ENCODE results near the gene CARD19.
"Not testable (repeated sequence)": the region's sequence is repeated elsewhere in the genome, so short reads cannot be mapped to it uniquely, and the experiment has no call there.

CARD19 gene

GRCh38 chr9:93107151-93107824 is 11.3 kb downstream of the CARD19 start:
- DNase-seq (ENCODE audit: low read depth) = no peak

- DNase-seq (ENCODE audit: low read depth) = no peak
Observed at GRCh38 chr9:93107825-93108161, 11.8 kb downstream of the CARD19 start.

- DNase-seq (ENCODE audit: low read depth) = no peak
Observed at GRCh38 chr9:93108291-93109041, 12.4 kb downstream of the CARD19 start.

GRCh38 chr9:93110311-93110855 is 14.4 kb downstream of the CARD19 start:
- no peak for DNase-seq (ENCODE audit: low read depth)

GRCh38 chr9:93111001-93111370 is 15.0 kb downstream of the CARD19 start:
- no peak for DNase-seq (ENCODE audit: low read depth)

GRCh38 chr9:93111371-93112115 is 15.5 kb downstream of the CARD19 start:
- DNase-seq (ENCODE audit: low read depth) = peak; percentile 45

- DNase-seq (ENCODE audit: low read depth) = no peak
Observed at GRCh38 chr9:93112116-93112863, 16.3 kb downstream of the CARD19 start.

DNA sequence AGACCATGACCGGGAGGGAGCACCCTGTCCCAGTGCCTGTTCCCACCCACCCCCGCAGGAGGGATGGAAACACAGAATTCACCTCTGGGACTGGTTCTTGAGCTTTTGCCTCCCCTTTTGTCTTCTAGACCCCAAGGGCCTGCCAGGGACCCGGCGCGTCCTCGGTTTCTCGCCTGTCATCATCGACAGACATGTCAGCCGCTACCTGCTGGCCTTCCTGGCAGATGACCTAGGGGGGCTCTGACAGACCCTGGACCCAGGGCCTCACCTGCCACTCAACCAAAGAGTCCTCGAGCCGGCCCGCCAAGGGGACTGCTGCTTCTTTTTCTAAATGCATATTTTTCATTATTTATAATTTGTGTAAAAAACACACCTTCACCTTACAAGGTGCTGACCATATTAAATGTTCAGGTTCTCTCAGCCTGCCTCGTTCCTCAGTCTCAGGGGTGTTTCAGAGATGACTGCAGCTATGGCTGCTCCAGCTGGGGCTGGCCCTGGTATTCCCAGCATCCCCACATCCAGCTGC is 16.9 kb downstream of the CARD19 start:
- DNase-seq (ENCODE audit: low read depth) = no peak

DNA sequence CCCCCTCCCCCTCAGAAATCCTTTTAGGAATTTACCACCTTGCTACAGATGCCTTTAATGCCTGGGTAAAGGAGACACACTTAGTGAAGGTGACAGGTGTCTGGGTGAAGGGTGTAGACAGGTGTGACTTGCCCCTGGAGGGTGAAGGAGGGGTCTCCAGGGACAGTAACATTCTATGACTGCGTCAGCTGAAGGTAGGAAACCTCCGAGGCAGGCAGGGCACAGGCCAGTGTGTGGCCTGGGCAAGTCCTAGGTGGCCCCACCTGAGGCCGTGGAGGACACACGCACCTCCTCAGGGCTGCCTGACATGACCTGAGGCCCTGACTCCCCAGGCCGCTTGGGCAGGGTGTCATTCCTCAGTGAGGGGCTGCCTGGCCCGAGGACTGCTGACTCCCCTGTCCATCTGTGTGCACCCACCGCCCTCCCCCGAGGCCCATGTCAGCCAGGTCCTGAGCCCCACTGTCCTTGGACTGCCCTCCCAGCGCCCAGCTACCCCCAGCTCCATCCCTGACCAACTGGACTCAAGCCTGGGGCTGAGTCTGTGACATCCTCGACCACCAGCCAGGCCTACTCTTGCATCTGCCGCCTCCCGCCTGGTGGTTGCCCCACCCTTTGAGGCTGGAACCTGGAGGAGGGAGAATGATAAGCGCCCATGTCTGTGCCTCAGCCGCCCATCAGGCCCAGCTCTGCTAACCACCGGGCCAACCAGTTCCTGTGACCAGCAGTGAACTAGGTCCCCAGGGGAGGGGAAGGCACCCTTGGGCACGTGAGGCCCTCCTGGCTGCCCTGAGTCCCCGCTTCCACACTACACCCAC is 18.4 kb downstream of the CARD19 start:
- no peak for DNase-seq (ENCODE audit: low read depth)

- DNase-seq (ENCODE audit: low read depth) = no peak
Observed at GRCh38 chr9:93114984-93115335, 18.9 kb downstream of the CARD19 start.

- no peak for DNase-seq (ENCODE audit: low read depth)
Observed at GRCh38 chr9:93115486-93116071, 19.6 kb downstream of the CARD19 start.

DNA sequence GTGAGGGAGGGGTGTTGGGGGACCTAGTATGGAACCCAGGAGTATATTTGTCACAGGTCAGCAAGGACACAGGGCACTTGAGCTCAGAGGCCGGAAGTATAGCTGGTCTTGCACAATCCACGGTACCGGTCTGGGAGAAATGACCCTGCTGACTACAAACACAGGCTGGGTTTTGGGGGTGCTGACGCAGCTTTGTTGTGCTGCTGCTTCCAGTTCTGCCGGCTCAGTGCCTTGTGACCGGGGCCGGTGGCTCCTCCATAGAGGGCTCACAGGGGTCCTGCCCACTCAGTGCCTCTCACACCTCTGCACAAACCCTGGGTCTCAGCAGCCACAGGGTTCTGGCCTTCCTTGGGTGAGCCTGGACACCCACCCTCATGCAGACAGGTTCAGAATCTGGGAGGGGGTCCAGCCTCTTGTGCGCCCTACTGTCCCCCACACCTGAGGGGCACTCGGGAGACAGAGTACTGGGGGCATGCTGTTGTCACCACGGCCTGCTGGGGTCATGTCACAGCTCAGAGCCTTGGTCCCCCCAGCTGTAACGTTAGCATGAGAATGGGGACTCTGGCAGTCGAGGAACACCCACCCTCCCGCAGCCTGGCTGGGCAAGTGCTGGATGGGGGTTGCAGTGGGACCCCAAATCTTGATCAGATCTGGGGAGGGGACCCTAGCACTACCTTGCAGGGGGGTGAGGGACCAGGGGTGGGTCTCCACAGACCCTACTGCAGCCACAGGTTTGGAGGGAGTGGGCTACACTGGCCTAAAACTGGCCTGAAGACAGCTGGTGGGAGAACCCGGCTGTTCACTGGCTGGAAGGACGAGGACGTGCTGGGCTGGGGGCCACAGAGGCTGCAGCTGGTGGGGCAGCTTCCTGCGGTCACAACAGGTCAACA is 20.3 kb downstream of the CARD19 start:
- DNase-seq (ENCODE audit: low read depth) = peak; percentile 56

- not testable (repeated sequence) for DNase-seq (ENCODE audit: low read depth)
Observed at GRCh38 chr9:93117521-93117920, 21.5 kb downstream of the CARD19 start.

DNA sequence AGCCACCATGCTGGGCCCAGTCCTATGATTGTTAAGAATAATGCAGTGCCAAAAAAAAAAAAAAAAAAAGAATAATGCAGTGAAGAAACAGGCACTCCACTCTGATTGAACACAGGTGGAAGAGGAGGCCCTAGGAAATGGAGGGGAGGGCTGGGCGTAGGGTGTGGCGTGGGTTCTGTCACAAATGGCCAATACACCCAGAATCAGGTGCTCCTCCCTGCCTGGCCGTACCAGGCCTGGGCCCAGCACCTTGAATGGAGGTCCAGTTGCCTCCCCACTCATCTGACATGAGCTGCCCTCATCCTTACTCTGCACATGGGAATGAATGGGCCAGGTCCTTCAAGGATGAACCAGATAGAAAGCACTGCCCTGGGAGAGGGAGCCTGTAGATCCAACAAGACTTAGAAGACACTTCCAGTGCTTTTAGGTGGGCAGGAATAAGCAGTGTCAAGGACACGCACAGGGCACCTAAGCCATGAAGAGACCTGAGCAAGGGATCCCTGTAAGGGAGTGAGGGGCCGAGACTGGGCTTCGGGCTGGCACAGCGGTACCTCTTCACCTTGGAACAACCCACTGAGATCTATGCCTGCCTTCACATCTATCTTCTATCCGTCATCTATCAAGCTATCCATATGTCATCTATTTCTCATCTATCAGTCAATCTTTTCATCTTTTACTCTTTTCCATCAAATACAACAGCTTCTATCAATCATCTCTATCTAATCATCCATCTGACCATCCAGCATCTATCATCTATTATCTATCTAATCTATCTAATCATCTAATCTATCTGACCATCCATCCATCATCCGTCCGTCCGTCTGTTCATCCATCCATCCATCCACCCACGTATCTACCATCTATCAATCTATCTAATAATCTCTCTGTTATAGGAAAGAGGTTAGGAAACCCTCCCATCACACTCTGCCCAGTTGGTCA is 22.2 kb downstream of the CARD19 start:
- DNase-seq (ENCODE audit: low read depth) = no peak

DNA sequence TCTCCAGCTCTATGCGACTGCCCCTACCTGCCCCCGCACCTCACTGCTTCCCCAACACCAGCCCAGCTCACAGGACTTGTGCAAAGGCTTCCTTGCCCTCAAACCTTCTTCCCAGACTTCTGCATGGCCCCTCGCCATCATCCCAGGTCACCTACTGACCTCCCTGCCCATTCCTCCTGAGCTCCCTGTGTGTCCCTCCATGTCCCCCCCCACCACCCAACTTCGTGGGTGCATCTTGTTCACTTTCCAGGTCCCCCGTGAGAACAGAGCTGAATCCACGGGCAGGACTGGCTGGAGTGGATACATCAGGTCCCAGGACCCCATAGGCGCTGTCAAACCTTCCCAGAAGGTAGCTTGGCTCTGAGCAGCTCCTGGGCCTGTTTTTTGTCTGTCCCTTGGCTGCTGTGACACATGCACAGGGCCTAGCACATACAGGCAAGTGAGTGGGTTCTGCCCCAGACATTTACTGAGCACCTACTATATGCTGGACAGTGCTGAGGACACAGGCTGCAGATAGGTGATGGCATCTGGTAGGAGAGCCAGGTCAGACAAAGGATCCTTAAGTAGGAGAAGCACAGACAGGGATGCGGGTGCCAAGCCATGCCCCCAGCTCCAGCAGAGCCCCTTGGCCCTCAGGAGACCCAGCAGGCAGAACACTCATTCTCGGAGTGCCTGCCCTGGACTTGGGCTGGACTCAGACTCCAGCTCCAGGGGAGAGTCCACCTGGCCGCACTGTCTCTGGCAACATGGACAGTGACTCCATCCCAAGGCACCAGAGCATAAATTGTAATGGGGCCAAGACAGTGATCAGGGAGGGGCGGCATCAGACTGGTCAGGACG is 23.1 kb downstream of the CARD19 start:
- DNase-seq (ENCODE audit: low read depth) = no peak

DNA sequence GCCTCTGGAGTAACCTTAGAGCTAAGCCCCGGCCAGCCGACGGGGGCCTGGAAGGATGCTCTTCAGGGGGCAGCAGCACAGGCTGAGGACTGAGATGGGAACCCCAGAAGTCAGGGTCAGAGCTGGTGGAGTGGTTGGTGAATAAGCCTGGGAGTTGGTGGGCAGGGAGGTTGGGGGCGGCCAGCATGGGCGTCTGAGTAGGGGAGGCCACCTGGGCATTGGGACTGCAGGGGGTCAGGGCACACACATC is 23.6 kb downstream of the CARD19 start:
- no peak for DNase-seq (ENCODE audit: low read depth)

- peak; percentile 95 for DNase-seq (ENCODE audit: low read depth)
Observed at GRCh38 chr9:93119953-93120845, 24.2 kb downstream of the CARD19 start.
